ENCODE measurements around the gene RPP40.

Gene RPP40

DNA sequence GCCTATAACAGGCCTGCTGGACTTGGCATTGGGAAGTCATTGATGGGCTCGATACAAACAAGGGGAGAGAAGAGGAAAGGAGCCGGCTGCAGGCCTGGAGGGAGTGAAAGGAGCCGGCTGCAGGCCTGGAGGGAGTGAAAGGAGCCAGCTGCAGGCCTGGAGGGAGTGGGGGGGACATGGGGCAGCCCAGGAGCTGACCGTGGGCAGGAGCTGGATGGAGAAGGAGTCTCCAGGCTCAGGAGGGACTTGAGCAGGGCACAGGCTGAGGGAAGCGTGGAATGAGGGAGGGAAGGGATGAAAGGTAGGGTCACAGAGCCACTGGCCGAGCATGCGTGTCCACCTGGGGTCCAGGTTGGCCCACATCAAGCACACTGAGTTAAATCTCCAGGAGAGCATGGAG, 32.0 kb downstream of the RPP40 start:
- H3K4me3 ChIP-seq (ENCODE audit: low read depth, low read length): no peak overlapping the region
- TF ChIP-seq, protein P1, sequence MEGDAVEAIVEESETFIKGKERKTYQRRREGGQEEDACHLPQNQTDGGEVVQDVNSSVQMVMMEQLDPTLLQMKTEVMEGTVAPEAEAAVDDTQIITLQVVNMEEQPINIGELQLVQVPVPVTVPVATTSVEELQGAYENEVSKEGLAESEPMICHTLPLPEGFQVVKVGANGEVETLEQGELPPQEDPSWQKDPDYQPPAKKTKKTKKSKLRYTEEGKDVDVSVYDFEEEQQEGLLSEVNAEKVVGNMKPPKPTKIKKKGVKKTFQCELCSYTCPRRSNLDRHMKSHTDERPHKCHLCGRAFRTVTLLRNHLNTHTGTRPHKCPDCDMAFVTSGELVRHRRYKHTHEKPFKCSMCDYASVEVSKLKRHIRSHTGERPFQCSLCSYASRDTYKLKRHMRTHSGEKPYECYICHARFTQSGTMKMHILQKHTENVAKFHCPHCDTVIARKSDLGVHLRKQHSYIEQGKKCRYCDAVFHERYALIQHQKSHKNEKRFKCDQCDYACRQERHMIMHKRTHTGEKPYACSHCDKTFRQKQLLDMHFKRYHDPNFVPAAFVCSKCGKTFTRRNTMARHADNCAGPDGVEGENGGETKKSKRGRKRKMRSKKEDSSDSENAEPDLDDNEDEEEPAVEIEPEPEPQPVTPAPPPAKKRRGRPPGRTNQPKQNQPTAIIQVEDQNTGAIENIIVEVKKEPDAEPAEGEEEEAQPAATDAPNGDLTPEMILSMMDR (IDR thresholded peaks at IDR 0.05; ENCODE audit: borderline replicate concordance, insufficient read depth, low read depth, low read length): no peak

DNA sequence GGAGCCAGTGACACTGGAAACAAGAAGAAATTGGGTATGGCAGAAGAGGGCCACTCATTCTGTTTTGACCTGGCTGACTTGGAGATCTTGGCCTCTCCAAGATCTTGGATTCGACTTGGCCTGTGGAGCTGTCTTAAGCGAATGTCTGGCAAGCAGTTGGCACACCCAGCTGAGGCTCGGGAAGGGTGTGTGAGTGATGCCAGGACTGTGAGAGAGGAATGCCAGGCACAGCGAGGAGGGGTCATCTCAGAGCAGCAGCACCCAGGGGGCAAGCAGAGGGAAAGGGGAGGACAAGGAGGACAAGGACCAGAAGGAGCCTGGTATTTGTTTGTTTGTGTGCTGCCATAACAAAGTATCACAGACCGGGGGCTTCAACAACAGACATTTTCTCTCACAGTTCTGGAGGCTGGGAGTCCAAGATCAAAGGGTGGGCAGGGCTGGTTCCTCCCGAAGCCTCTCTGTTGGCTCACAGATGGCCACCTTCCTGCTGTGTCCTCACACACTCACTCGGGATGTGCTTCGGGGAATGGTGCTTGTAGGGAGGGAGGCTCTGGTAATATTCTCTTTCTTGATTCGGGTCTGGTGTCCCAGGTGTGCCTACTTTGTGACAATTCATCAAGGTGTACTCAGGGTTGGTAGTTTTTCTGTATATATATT, 33.0 kb downstream of the RPP40 start:
- TF ChIP-seq, protein P1 (IDR thresholded peaks at IDR 0.05; ENCODE audit: borderline replicate concordance, insufficient read depth, low read depth, low read length): no peak
- no peak overlapping the region for H3K4me3 ChIP-seq (ENCODE audit: low read depth, low read length)

DNA sequence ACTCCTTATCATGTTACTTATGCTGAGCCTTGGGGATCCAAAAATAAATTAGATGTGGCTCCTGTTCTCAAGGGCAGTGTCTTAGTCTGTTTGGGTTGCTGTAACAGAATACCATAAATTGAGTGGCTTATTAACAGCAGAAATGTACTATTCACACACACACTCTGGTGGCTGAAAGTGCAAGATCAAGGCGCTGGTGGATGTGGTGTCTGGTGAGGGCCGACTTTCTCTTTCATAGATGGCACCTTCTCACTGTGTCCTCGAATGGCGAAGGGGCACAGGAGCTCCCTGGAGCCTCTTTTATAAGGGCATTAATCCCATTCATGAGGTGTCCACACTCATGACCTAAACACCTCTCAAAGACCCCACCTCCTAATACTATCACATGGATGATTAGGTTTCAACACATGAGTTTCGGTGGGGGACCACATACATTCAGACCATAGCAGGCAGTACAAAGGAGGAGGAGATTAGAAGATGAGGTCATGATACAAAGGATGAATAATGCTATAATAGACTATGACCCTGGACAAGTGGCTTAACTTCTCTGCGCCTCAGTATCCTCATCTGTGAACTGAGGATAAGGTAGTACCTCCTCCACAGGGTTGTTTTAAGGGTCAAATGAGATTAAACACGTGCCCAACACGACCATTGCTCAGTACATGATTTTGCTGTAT, 34.1 kb downstream of the RPP40 start:
- H3K4me3 ChIP-seq (ENCODE audit: low read depth, low read length): no peak overlapping the region
- TF ChIP-seq, protein P1 (IDR thresholded peaks at IDR 0.05; ENCODE audit: borderline replicate concordance, insufficient read depth, low read depth, low read length): no peak

DNA sequence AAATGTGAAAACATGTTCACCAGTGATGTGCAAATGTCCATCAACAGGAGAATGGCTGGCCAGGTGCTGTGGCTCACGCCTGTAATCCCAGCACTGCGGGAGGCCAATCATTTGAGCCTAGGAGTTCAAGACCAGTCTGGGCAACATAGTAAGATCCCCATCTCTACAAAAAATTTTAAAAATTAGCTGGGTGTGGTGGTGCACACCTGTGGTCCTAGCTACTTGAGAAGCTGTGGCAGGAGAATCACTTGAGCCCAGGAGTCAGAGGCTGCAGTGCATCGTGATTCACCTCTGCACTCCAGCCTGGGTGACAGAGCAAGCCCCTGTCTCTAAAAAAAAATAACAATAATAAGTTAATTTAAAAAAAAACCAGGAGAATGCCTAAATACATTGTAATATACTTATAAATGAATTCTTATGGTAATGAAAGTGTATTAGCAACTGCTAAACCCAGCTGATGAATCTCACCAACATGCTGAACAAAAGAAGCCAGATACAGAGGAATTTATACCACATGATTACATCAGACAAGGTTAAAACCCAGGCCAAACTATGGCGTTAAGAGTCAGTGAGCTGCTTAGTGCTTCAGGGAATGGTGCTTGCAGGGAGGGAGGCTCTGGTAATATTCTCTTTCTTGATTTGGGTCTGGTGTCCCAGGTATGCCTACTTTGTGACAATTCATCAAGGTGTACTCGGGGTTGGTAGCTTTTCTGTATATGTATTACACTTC, 36.4 kb downstream of the RPP40 start:
- TF ChIP-seq, protein P1 (IDR thresholded peaks at IDR 0.05; ENCODE audit: borderline replicate concordance, insufficient read depth, low read depth, low read length): no peak
- H3K4me3 ChIP-seq (ENCODE audit: low read depth, low read length): no peak overlapping the region

DNA sequence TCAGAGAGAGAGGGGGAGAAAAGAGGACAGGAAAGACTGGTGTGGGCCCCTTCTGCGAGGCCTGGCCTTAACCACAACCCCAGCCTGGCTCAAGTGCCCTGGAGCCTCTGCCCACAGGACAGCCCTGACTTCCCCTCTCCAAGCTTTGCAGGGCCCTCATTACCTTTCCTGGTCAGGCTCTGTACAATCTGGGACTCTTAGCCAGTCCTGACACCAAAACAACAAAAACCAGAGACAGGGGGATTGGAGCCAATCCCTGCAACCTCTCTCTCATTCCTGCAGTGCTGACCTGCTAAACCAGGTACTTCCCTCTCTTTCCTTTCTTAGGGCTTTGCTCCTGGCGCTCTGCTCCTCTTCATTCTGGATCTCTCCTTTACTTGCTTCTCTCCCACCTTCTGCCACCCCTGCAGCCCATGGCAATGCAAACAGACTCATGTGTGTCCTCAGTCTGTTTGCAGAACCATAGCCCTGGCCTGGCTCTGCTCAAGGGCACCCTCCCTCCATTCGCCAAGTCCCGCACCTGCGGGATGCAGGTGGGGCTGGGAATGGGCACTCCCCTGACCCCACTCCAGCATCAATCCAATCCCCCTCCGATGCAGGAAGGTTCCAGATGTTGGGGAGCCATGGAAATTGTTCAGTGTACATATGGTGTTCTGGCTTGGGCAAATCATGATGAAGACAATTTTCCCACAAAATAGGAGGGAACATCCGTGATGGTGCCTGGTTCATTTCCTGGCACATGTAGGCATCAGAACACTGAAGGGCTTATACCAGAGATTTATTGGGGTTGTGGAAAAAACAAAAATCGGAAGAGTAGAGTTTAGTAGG, 38.1 kb downstream of the RPP40 start:
- H3K4me3 ChIP-seq (ENCODE audit: low read depth, low read length): no peak overlapping the region
- TF ChIP-seq, protein P1 (IDR thresholded peaks at IDR 0.05; ENCODE audit: borderline replicate concordance, insufficient read depth, low read depth, low read length): no peak

DNA sequence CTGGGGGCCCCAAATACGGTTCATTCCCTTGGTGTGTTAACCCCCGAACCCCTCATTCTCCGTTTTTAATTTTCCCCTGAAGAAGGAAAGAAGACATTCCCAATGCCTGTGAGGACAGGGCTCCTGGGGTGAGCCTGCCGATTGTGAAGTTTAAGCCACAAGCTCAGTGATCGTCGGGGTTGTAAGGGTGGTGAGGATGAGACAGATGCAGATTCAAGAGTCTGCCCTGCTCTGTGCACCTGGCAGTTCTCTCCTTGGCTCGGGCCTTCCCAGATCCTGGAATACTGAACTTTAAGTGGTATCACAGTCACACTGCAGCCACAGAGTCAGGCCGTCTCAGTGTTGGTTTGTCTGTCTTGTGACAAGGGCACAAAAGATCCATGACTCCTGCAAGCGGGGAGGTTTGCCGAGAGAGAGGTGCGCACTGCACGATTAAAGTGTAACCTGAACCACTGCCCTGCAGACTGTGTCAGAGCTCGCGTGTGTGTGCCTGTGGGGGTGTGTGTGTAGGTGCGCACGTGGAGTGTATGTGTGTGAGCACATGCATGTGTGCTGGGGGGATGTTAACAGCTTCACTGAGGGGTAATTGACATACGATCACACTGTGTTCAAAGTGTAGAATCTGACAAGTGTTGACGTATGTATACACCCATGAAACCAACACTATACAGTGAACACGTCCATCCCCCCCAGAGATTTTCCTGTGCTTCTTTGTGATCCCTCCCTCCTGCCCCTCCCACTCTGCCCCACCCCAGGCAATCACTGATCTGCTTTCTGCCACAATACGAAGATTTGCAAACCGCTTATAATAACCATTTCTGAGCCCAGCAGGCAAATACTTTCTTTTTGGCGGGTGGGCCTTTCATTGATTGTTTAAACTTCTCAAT, 38.9 kb downstream of the RPP40 start:
- no peak overlapping the region for H3K4me3 ChIP-seq (ENCODE audit: low read depth, low read length)
- TF ChIP-seq, protein P1 (IDR thresholded peaks at IDR 0.05; ENCODE audit: borderline replicate concordance, insufficient read depth, low read depth, low read length): no peak

Data from GM12875 (cell line).